Measurements from ENCODE around the gene PLN. TPM values are rescaled to one million over a fixed set of nuclear protein-coding genes. Genes with fewer than 3 reads are reported as not detected.

PLN gene
- total and polyA plus RNA-seq, 2 experiments from 2014 or later, result 0.40 to 0.80 TPM

GRCh38 chr6:118511930-118512715 is 36.0 kb upstream of the PLN start:
- peaks cover 13% of the 10 kb centered on the region for H4K20me1 ChIP-seq (ENCODE audit: insufficient read depth, poor library complexity, severe bottlenecking)
- no peaks in the 10 kb centered on the region for H3K27me3 ChIP-seq
- H3K4me3 ChIP-seq, result no peak overlapping the region
- no peaks in the 10 kb centered on the region for H3K9me2 ChIP-seq (replicated peaks; ENCODE audit: insufficient read depth)
- no peak overlapping the region for H2AFZ ChIP-seq
- no peak overlapping the region for H3K27ac ChIP-seq
- no peaks in the 10 kb centered on the region for H3K9me3 ChIP-seq (ENCODE audit: low read depth)
- peaks cover 22% of the 10 kb centered on the region for H3K79me2 ChIP-seq
- TF ChIP-seq EZH2phosphoT487 (IDR thresholded peaks at IDR 0.05; ENCODE audit: low read depth, severe bottlenecking, unreplicated experiment) (no peak), EZH2 (IDR thresholded peaks at IDR 0.05; ENCODE audit: borderline replicate concordance) (no peak)
- TF ChIP-seq, protein P1, sequence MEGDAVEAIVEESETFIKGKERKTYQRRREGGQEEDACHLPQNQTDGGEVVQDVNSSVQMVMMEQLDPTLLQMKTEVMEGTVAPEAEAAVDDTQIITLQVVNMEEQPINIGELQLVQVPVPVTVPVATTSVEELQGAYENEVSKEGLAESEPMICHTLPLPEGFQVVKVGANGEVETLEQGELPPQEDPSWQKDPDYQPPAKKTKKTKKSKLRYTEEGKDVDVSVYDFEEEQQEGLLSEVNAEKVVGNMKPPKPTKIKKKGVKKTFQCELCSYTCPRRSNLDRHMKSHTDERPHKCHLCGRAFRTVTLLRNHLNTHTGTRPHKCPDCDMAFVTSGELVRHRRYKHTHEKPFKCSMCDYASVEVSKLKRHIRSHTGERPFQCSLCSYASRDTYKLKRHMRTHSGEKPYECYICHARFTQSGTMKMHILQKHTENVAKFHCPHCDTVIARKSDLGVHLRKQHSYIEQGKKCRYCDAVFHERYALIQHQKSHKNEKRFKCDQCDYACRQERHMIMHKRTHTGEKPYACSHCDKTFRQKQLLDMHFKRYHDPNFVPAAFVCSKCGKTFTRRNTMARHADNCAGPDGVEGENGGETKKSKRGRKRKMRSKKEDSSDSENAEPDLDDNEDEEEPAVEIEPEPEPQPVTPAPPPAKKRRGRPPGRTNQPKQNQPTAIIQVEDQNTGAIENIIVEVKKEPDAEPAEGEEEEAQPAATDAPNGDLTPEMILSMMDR (IDR thresholded peaks at IDR 0.05; ENCODE audit: poor library complexity), result no peak
- H3K4me1 ChIP-seq (ENCODE audit: insufficient read depth), result no peaks in the 10 kb centered on the region
- no peak for DNase-seq (ENCODE audit: low spot score)
- WGBS (ENCODE audit: low lambda C conversion rate, missing lambda C conversion rate), result 94% methylated on average over 4 of the region's 4 CpGs
- no peak overlapping the region for H3K4me2 ChIP-seq
- H3K36me3 ChIP-seq (replicated peaks; ENCODE audit: insufficient read depth, low read depth), result no peaks in the 10 kb centered on the region

DNA sequence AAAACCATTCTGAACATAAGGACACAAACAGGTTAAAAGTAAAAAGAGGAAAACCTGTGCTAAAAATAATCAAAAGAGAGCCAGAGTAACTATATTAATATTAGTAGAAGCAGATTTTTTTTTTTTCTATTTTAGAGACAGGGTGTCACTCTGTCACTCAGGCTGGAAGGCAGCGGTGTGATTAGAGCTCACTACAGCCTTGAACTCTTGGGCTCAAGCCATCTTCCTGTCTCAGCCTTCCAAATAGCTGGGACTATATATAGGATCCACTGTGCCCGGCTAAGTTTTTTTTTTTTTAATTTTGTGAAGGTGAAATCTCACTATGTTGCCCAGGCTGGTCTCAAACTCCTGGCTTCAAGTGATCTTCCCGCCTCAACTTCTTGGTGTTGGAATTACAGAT is 33.4 kb upstream of the PLN start:
- Histone ChIP-seq H4K20me1 (ENCODE audit: insufficient read depth, poor library complexity, severe bottlenecking) (peaks cover 17% of the 10 kb centered on the region), H3K9me3 (ENCODE audit: low read depth) (no peaks in the 10 kb centered on the region), H3K36me3 (replicated peaks; ENCODE audit: insufficient read depth, low read depth) (no peaks in the 10 kb centered on the region), H3K27ac (no peak overlapping the region), H3K27me3 (no peaks in the 10 kb centered on the region), H2AFZ (no peak overlapping the region), H3K79me2 (peaks cover 23% of the 10 kb centered on the region), H3K4me2 (no peak overlapping the region), H3K9me2 (replicated peaks; ENCODE audit: insufficient read depth) (no peaks in the 10 kb centered on the region), H3K4me1 (ENCODE audit: insufficient read depth) (no peaks in the 10 kb centered on the region), H3K4me3 (no peak overlapping the region)
- 98% methylated on average over 3 of the region's 3 CpGs for WGBS (ENCODE audit: low lambda C conversion rate, missing lambda C conversion rate)
- TF ChIP-seq, protein P1 (IDR thresholded peaks at IDR 0.05; ENCODE audit: poor library complexity), result no peak
- TF ChIP-seq EZH2phosphoT487 (IDR thresholded peaks at IDR 0.05; ENCODE audit: low read depth, severe bottlenecking, unreplicated experiment) (no peak), EZH2 (IDR thresholded peaks at IDR 0.05; ENCODE audit: borderline replicate concordance) (no peak)
- DNase-seq (ENCODE audit: low spot score), result no peak

- TF ChIP-seq EZH2 (IDR thresholded peaks at IDR 0.05; ENCODE audit: borderline replicate concordance), result no peak
- TF ChIP-seq, protein P1 (IDR thresholded peaks at IDR 0.05; ENCODE audit: poor library complexity), result no peak
- no peak for TF ChIP-seq EZH2phosphoT487 (IDR thresholded peaks at IDR 0.05; ENCODE audit: low read depth, severe bottlenecking, unreplicated experiment)
- Histone ChIP-seq H3K4me1 (ENCODE audit: insufficient read depth) (no peaks in the 10 kb centered on the region), H2AFZ (no peak overlapping the region), H4K20me1 (ENCODE audit: insufficient read depth, poor library complexity, severe bottlenecking) (peaks cover 4% of the 10 kb centered on the region), H3K79me2 (peaks cover 39% of the 10 kb centered on the region), H3K36me3 (replicated peaks; ENCODE audit: insufficient read depth, low read depth) (no peaks in the 10 kb centered on the region), H3K9me3 (ENCODE audit: low read depth) (no peaks in the 10 kb centered on the region), H3K9me2 (replicated peaks; ENCODE audit: insufficient read depth) (no peaks in the 10 kb centered on the region), H3K4me3 (no peak overlapping the region), H3K27ac (no peak overlapping the region), H3K4me2 (no peak overlapping the region), H3K27me3 (no peaks in the 10 kb centered on the region)
- WGBS (ENCODE audit: low lambda C conversion rate, missing lambda C conversion rate), result over 99% methylated on average over 4 of the region's 4 CpGs
- DNase-seq (ENCODE audit: low spot score), result no peak
Observed at GRCh38 chr6:118522422-118522821, 25.7 kb upstream of the PLN start.

All from hepatocyte (in vitro differentiated cells).